ENCODE data around the gene UIMC1.

The UIMC1 gene

GRCh38 chr5:176906796-176907195, 99.8 kb downstream of the UIMC1 start:
- Histone ChIP-seq H3K9ac (ENCODE audit: low read length) (no peak overlapping the region), H3K4me1 (ENCODE audit: control insufficient read depth, insufficient read depth, low read length) (no peaks in the 10 kb centered on the region), H3K4me3 (ENCODE audit: low read length) (no peak overlapping the region), H3K36me3 (ENCODE audit: control insufficient read depth, insufficient read depth, low read length) (peaks cover 27% of the 10 kb centered on the region), H3K27me3 (ENCODE audit: control insufficient read depth, insufficient read depth, low read length) (no peaks in the 10 kb centered on the region), H3K27ac (ENCODE audit: low read depth, low read length) (no peak overlapping the region)

GRCh38 chr5:176906126-176906525, 100.5 kb downstream of the UIMC1 start:
- Histone ChIP-seq H3K27me3 (ENCODE audit: control insufficient read depth, insufficient read depth, low read length) (no peaks in the 10 kb centered on the region), H3K4me3 (ENCODE audit: low read length) (no peak overlapping the region), H3K27ac (ENCODE audit: low read depth, low read length) (no peak overlapping the region), H3K36me3 (ENCODE audit: control insufficient read depth, insufficient read depth, low read length) (peaks cover 27% of the 10 kb centered on the region), H3K9ac (ENCODE audit: low read length) (no peak overlapping the region), H3K4me1 (ENCODE audit: control insufficient read depth, insufficient read depth, low read length) (no peaks in the 10 kb centered on the region)

- no peaks in the 10 kb centered on the region for H3K4me1 ChIP-seq (ENCODE audit: control insufficient read depth, insufficient read depth, low read length)
- H3K36me3 ChIP-seq (ENCODE audit: control insufficient read depth, insufficient read depth, low read length): peaks cover 27% of the 10 kb centered on the region
- no peak overlapping the region for H3K27ac ChIP-seq (ENCODE audit: low read depth, low read length)
- H3K9ac ChIP-seq (ENCODE audit: low read length): no peak overlapping the region
- no peak overlapping the region for H3K4me3 ChIP-seq (ENCODE audit: low read length)
- no peaks in the 10 kb centered on the region for H3K27me3 ChIP-seq (ENCODE audit: control insufficient read depth, insufficient read depth, low read length)
Observed at GRCh38 chr5:176904276-176904675, 102.3 kb downstream of the UIMC1 start.

- no peak overlapping the region for H3K9ac ChIP-seq (ENCODE audit: low read length)
- no peak overlapping the region for H3K27ac ChIP-seq (ENCODE audit: low read depth, low read length)
- H3K27me3 ChIP-seq (ENCODE audit: control insufficient read depth, insufficient read depth, low read length): no peaks in the 10 kb centered on the region
- no peak overlapping the region for H3K4me3 ChIP-seq (ENCODE audit: low read length)
- H3K4me1 ChIP-seq (ENCODE audit: control insufficient read depth, insufficient read depth, low read length): no peaks in the 10 kb centered on the region
- H3K36me3 ChIP-seq (ENCODE audit: control insufficient read depth, insufficient read depth, low read length): peaks cover 27% of the 10 kb centered on the region
Observed at GRCh38 chr5:176902911-176903664, 103.5 kb downstream of the UIMC1 start.

GRCh38 chr5:176902102-176902814, 104.3 kb downstream of the UIMC1 start:
- Histone ChIP-seq H3K27ac (ENCODE audit: low read depth, low read length) (no peak overlapping the region), H3K4me3 (ENCODE audit: low read length) (no peak overlapping the region), H3K4me1 (ENCODE audit: control insufficient read depth, insufficient read depth, low read length) (no peaks in the 10 kb centered on the region), H3K9ac (ENCODE audit: low read length) (no peak overlapping the region), H3K27me3 (ENCODE audit: control insufficient read depth, insufficient read depth, low read length) (no peaks in the 10 kb centered on the region), H3K36me3 (ENCODE audit: control insufficient read depth, insufficient read depth, low read length) (peaks cover 27% of the 10 kb centered on the region)

- no peaks in the 10 kb centered on the region for H3K4me1 ChIP-seq (ENCODE audit: control insufficient read depth, insufficient read depth, low read length)
- H3K36me3 ChIP-seq (ENCODE audit: control insufficient read depth, insufficient read depth, low read length): peaks cover 21% of the 10 kb centered on the region
- no peaks in the 10 kb centered on the region for H3K27me3 ChIP-seq (ENCODE audit: control insufficient read depth, insufficient read depth, low read length)
- no peak overlapping the region for H3K4me3 ChIP-seq (ENCODE audit: low read length)
- H3K9ac ChIP-seq (ENCODE audit: low read length): no peak overlapping the region
- no peak overlapping the region for H3K27ac ChIP-seq (ENCODE audit: low read depth, low read length)
Observed at GRCh38 chr5:176901260-176902101, 105.1 kb downstream of the UIMC1 start.

GRCh38 chr5:176900780-176901204, 105.8 kb downstream of the UIMC1 start:
- no peak overlapping the region for H3K4me3 ChIP-seq (ENCODE audit: low read length)
- no peaks in the 10 kb centered on the region for H3K27me3 ChIP-seq (ENCODE audit: control insufficient read depth, insufficient read depth, low read length)
- H3K9ac ChIP-seq (ENCODE audit: low read length): no peak overlapping the region
- H3K36me3 ChIP-seq (ENCODE audit: control insufficient read depth, insufficient read depth, low read length): peaks cover 15% of the 10 kb centered on the region
- H3K4me1 ChIP-seq (ENCODE audit: control insufficient read depth, insufficient read depth, low read length): no peaks in the 10 kb centered on the region
- H3K27ac ChIP-seq (ENCODE audit: low read depth, low read length): no peak overlapping the region

- Histone ChIP-seq H3K27me3 (ENCODE audit: control insufficient read depth, insufficient read depth, low read length) (no peaks in the 10 kb centered on the region), H3K36me3 (ENCODE audit: control insufficient read depth, insufficient read depth, low read length) (peaks cover 9% of the 10 kb centered on the region), H3K4me1 (ENCODE audit: control insufficient read depth, insufficient read depth, low read length) (no peaks in the 10 kb centered on the region), H3K9ac (ENCODE audit: low read length) (no peak overlapping the region), H3K27ac (ENCODE audit: low read depth, low read length) (no peak overlapping the region), H3K4me3 (ENCODE audit: low read length) (no peak overlapping the region)
Observed at GRCh38 chr5:176899946-176900779, 106.4 kb downstream of the UIMC1 start.

GRCh38 chr5:176899296-176899891, 107.2 kb downstream of the UIMC1 start, which contains the start of gene HK3:
HK3 (minus strand) TSS chr5:176899346; CDS start chr5:176896159, 3,187 bp downstream.
- Histone ChIP-seq H3K4me3 (ENCODE audit: low read length) (no peak within 1 kb of the TSS), H3K4me1 (ENCODE audit: control insufficient read depth, insufficient read depth, low read length) (no peaks in the 10 kb centered on the region), H3K27me3 (ENCODE audit: control insufficient read depth, insufficient read depth, low read length) (no peaks in the 10 kb centered on the region), H3K9ac (ENCODE audit: low read length) (no peak within 1 kb of the TSS), H3K27ac (ENCODE audit: low read depth, low read length) (no peak within 1 kb of the TSS), H3K36me3 (ENCODE audit: control insufficient read depth, insufficient read depth, low read length) (peaks cover 4% of the 10 kb centered on the region)

- Histone ChIP-seq H3K27me3 (ENCODE audit: control insufficient read depth, insufficient read depth, low read length) (no peaks in the 10 kb centered on the region), H3K9ac (ENCODE audit: low read length) (no peak overlapping the region), H3K36me3 (ENCODE audit: control insufficient read depth, insufficient read depth, low read length) (no peaks in the 10 kb centered on the region), H3K4me3 (ENCODE audit: low read length) (no peak overlapping the region), H3K27ac (ENCODE audit: low read depth, low read length) (no peak overlapping the region), H3K4me1 (ENCODE audit: control insufficient read depth, insufficient read depth, low read length) (no peaks in the 10 kb centered on the region)
Observed at GRCh38 chr5:176897263-176897662, 109.3 kb downstream of the UIMC1 start.

- H3K27ac ChIP-seq (ENCODE audit: low read depth, low read length): no peak overlapping the region
- no peaks in the 10 kb centered on the region for H3K27me3 ChIP-seq (ENCODE audit: control insufficient read depth, insufficient read depth, low read length)
- H3K9ac ChIP-seq (ENCODE audit: low read length): no peak overlapping the region
- no peaks in the 10 kb centered on the region for H3K36me3 ChIP-seq (ENCODE audit: control insufficient read depth, insufficient read depth, low read length)
- H3K4me1 ChIP-seq (ENCODE audit: control insufficient read depth, insufficient read depth, low read length): no peaks in the 10 kb centered on the region
- no peak overlapping the region for H3K4me3 ChIP-seq (ENCODE audit: low read length)
Observed at GRCh38 chr5:176895831-176896230, 110.7 kb downstream of the UIMC1 start.
